RWPE2 (cell line): ENCODE results near the gene BMI1.

Source experiments
- ATAC-seq: fragments of 200-7000 bp; cut with Tn5 transposase; 3 replicates; pipeline ENCODE4 v1.9.1; 2021; ENCODE audit warnings: low read depth
- DNase-seq: peaks from one replicate; pipeline ENCODE4 v3.0.0-alpha.2; 2020; ENCODE audit warnings: low spot score
- H3K27ac ChIP-seq: fragments of 450-650 bp; 2 replicates; pipeline ENCODE4 v1.5.1; 2017; ENCODE audit warnings: mild to moderate bottlenecking; ENCODE audit not compliant: poor library complexity, severe bottlenecking
- H3K27me3 ChIP-seq: fragments of 250-450 bp; sonication (Bioruptor Pico); 2 replicates; pipeline ENCODE4 v1.5.1; 2021; ENCODE audit warnings: mild to moderate bottlenecking, moderate library complexity; ENCODE audit not compliant: insufficient read depth, poor library complexity, severe bottlenecking
- H3K36me3 ChIP-seq: fragments of 250-450 bp; sonication (Bioruptor Pico); 2 replicates; pipeline ENCODE4 v1.5.1; 2020; ENCODE audit warnings: low read depth, mild to moderate bottlenecking, moderate library complexity
- H3K4me1 ChIP-seq: fragments of 250-450 bp; sonication (Bioruptor Pico); 2 replicates; pipeline ENCODE4 v1.5.1; 2021; ENCODE audit warnings: mild to moderate bottlenecking, moderate library complexity; ENCODE audit not compliant: insufficient read depth, poor library complexity, severe bottlenecking
- H3K4me3 ChIP-seq: fragments of 250-450 bp; sonication (Bioruptor Pico); 2 replicates; pipeline ENCODE4 v1.5.1; 2021; ENCODE audit warnings: mild to moderate bottlenecking, moderate library complexity; ENCODE audit not compliant: severe bottlenecking
- H3K9me3 ChIP-seq: fragments of 250-450 bp; sonication (Bioruptor Pico); 2 replicates; pipeline ENCODE4 v1.5.1; 2021; ENCODE audit warnings: mild to moderate bottlenecking, moderate library complexity; ENCODE audit not compliant: severe bottlenecking
- TF ChIP-seq, protein P1 (sequence below): fragments of 450-650 bp; IDR thresholded peaks from one replicate; pipeline ENCODE4 v1.5.1; 2017; ENCODE audit warnings: mild to moderate bottlenecking, moderate library complexity; ENCODE audit not compliant: poor library complexity, severe bottlenecking

Gene BMI1

DNA sequence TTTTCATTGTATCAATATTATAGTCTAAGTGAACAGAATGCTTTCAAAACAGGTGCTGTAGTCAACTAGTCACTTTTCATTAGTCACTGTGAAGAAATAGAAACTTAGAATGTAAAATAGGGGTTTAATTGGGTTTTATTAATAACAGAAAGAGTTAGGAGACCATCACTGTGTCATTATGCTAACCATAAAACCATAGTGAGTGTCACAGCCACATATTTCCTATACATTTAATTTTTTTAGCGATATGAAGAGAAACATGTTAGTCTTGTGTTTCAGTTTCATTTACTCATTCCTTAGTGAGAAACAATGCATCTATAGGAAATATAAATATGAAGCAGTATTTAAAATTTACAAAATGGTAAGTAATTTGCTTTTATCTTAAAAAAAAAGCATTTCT is 46.6 kb downstream of the BMI1 start:
- DNase-seq (no peak), ATAC-seq (no peak)
- Histone ChIP-seq H3K4me3 (no peak overlapping the region), H3K27ac (no peak overlapping the region), H3K27me3 (no peaks in the 10 kb centered on the region), H3K9me3 (no peaks in the 10 kb centered on the region), H3K4me1 (no peaks in the 10 kb centered on the region), H3K36me3 (no peaks in the 10 kb centered on the region)
- TF ChIP-seq, protein P1, sequence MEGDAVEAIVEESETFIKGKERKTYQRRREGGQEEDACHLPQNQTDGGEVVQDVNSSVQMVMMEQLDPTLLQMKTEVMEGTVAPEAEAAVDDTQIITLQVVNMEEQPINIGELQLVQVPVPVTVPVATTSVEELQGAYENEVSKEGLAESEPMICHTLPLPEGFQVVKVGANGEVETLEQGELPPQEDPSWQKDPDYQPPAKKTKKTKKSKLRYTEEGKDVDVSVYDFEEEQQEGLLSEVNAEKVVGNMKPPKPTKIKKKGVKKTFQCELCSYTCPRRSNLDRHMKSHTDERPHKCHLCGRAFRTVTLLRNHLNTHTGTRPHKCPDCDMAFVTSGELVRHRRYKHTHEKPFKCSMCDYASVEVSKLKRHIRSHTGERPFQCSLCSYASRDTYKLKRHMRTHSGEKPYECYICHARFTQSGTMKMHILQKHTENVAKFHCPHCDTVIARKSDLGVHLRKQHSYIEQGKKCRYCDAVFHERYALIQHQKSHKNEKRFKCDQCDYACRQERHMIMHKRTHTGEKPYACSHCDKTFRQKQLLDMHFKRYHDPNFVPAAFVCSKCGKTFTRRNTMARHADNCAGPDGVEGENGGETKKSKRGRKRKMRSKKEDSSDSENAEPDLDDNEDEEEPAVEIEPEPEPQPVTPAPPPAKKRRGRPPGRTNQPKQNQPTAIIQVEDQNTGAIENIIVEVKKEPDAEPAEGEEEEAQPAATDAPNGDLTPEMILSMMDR = no peak

- Histone ChIP-seq H3K27ac (no peak overlapping the region), H3K4me3 (no peak overlapping the region), H3K4me1 (no peaks in the 10 kb centered on the region), H3K36me3 (no peaks in the 10 kb centered on the region), H3K9me3 (no peaks in the 10 kb centered on the region), H3K27me3 (no peaks in the 10 kb centered on the region)
- DNase-seq (no peak), ATAC-seq (no peak)
- TF ChIP-seq, protein P1 = no peak
Measured at GRCh38 chr10:22368402-22368801, 47.5 kb downstream of the BMI1 start.

GRCh38 chr10:22368981-22369380 is 48.1 kb downstream of the BMI1 start:
- H3K36me3 ChIP-seq = no peaks in the 10 kb centered on the region
- no peak for DNase-seq

DNA sequence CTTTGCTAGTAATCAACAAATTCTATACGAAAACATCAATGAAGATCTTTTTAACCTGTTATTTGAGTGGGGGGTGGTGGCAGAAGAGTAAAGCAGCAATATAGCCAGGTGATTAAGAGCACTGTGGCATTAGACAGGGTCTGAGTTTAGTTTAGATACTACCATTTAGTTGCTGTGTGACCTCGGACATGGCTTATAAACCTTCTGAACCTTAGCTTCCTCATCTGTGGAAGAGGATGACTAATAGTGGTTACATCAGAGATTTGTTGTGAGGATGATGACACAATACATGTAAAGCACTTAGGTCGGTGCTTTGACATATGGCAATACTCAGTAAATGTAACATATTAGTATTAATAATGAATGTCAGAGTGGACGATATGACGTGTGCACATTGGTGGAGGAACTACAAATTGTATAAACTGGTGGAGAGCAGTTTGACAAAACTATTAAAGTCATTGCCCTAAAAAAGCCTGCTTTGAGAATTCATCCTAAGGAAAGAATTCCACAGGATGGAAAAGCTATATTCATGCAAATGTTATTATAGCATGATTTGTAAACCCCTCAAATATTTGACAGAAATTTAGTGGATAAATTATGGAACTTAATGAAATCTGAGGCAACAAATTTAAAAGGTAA is 48.7 kb downstream of the BMI1 start:
- peak; percentile 41; the same call in 1 of the 3 replicates for ATAC-seq
- no peak overlapping the region for H3K27ac ChIP-seq
- H3K4me3 ChIP-seq = no peak overlapping the region
- no peaks in the 10 kb centered on the region for H3K9me3 ChIP-seq
- H3K4me1 ChIP-seq = no peaks in the 10 kb centered on the region
- no peaks in the 10 kb centered on the region for H3K36me3 ChIP-seq
- TF ChIP-seq, protein P1 = no peak
- H3K27me3 ChIP-seq = no peaks in the 10 kb centered on the region
- no peak for DNase-seq

More at GRCh38 chr10:22368981-22369380, 48.1 kb downstream of the BMI1 start:
- no peak for ATAC-seq
- TF ChIP-seq, protein P1 = no peak
- H3K9me3 ChIP-seq = no peaks in the 10 kb centered on the region
- no peak overlapping the region for H3K4me3 ChIP-seq
- H3K27me3 ChIP-seq = no peaks in the 10 kb centered on the region
- H3K27ac ChIP-seq = no peak overlapping the region
- H3K4me1 ChIP-seq = no peaks in the 10 kb centered on the region

GRCh38 chr10:22370320-22370719 is 49.4 kb downstream of the BMI1 start:
- Histone ChIP-seq H3K27ac (no peak overlapping the region), H3K36me3 (no peaks in the 10 kb centered on the region), H3K4me3 (no peak overlapping the region), H3K9me3 (no peaks in the 10 kb centered on the region), H3K4me1 (no peaks in the 10 kb centered on the region), H3K27me3 (no peaks in the 10 kb centered on the region)
- TF ChIP-seq, protein P1 = no peak
- ATAC-seq (no peak), DNase-seq (no peak)
